IPS-18c (cell line): ENCODE results near the gene PPP1CB.

Experiments
- H3K4me3 ChIP-seq: 2 replicates; pipeline ENCODE4 v1.7.0; 2013; ENCODE audit warnings: low read depth, mild to moderate bottlenecking, low read length, moderate library complexity; ENCODE audit not compliant: insufficient read depth
- H3K9me3 ChIP-seq: one replicate; pipeline ENCODE4 v1.6.1; 2013; ENCODE audit warnings: mild to moderate bottlenecking, low read length, moderate library complexity; ENCODE audit not compliant: control insufficient read depth, insufficient read depth

PPP1CB gene

GRCh38 chr2:28818053-28818452 is 66.4 kb downstream of the PPP1CB start:
- Histone ChIP-seq H3K9me3 (no peaks in the 10 kb centered on the region), H3K4me3 (no peak overlapping the region)

GRCh38 chr2:28821295-28821958 is 69.8 kb downstream of the PPP1CB start:
- no peaks in the 10 kb centered on the region for H3K9me3 ChIP-seq
- no peak overlapping the region for H3K4me3 ChIP-seq

DNA sequence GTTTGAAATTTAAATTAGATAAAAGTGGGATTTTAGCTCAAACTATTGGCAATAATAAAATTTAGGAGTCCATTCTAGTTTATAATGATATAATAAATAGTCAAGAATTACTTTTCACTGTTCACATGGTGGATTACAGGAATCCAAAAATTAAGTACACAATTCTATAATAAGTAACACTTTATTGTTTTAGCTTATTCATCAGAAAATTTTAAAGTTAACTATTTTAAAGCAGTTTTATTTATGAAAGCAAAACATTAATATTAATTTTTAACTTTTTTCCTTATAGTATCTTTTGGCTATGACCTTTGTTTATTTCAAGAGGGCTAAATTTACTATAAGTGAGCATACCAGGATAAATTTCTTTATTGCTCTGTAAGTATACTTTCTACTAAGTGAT is 70.4 kb downstream of the PPP1CB start:
- Histone ChIP-seq H3K9me3 (no peaks in the 10 kb centered on the region), H3K4me3 (no peak overlapping the region)

DNA sequence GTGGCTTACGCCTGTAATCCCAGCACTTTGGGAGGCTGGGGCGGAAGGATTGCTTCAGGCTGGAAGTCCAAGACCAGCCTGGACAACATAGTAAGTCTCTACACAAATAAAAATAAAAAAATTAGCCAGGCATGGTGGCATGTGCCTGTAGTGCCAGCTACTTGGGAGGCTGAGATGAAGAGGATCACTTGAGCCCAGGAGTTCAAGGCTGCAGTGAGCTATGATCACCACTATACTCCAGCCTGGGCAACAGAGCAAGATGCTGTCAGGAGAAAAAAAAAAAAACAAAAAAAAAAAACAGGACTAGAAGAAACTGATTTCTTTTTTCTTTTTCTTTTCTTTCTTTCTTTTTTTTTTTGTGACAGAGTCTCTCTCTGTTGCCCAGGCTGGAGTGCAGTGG is 72.6 kb downstream of the PPP1CB start:
- H3K9me3 ChIP-seq, result no peaks in the 10 kb centered on the region
- H3K4me3 ChIP-seq, result no peak overlapping the region

GRCh38 chr2:28824870-28825269 is 73.2 kb downstream of the PPP1CB start:
- no peak overlapping the region for H3K4me3 ChIP-seq
- no peaks in the 10 kb centered on the region for H3K9me3 ChIP-seq

GRCh38 chr2:28828382-28828781 is 76.8 kb downstream of the PPP1CB start:
- Histone ChIP-seq H3K9me3 (no peaks in the 10 kb centered on the region), H3K4me3 (no peak overlapping the region)

- H3K9me3 ChIP-seq, result no peaks in the 10 kb centered on the region
- H3K4me3 ChIP-seq, result no peak overlapping the region
Observed at GRCh38 chr2:28833740-28834470, 82.3 kb downstream of the PPP1CB start.

- Histone ChIP-seq H3K9me3 (no peaks in the 10 kb centered on the region), H3K4me3 (no peak overlapping the region)
Observed at GRCh38 chr2:28835781-28836180, 84.2 kb downstream of the PPP1CB start.

GRCh38 chr2:28838971-28839370 is 87.3 kb downstream of the PPP1CB start:
- no peak overlapping the region for H3K4me3 ChIP-seq
- H3K9me3 ChIP-seq, result no peaks in the 10 kb centered on the region

- Histone ChIP-seq H3K4me3 (no peak overlapping the region), H3K9me3 (no peaks in the 10 kb centered on the region)
Observed at GRCh38 chr2:28842042-28842441, 90.4 kb downstream of the PPP1CB start.
